ENCODE data around the gene CTNND2. TPM values are rescaled to one million over a fixed set of nuclear protein-coding genes. Genes with fewer than 3 reads are reported as not detected.

CTNND2 gene
- polyA plus RNA-seq, 1 donor = 2.8 TPM

GRCh38 chr5:11182441-11183080 is 721.7 kb downstream of the CTNND2 start:
- Histone ChIP-seq H3K27ac (ENCODE audit: low read length) (no peak overlapping the region), H3K9me3 (ENCODE audit: control insufficient read depth, low read depth, low read length) (no peaks in the 10 kb centered on the region), H3K4me1 (ENCODE audit: control insufficient read depth, insufficient read depth, low read length) (no peaks in the 10 kb centered on the region), H3K4me3 (ENCODE audit: low read length) (no peak overlapping the region), H3K27me3 (ENCODE audit: control insufficient read depth, insufficient read depth, low read length) (no peaks in the 10 kb centered on the region), H3K36me3 (ENCODE audit: control insufficient read depth, insufficient read depth, low read length) (no peaks in the 10 kb centered on the region)
- WGBS (ENCODE audit: insufficient coverage, low lambda C conversion rate) = no CpG with 5 or more reads among the region's 3 CpGs
- peak in 1 of 2 donors; percentile 14 for DNase-seq

- no peak overlapping the region for H3K27ac ChIP-seq (ENCODE audit: low read length)
- H3K27me3 ChIP-seq (ENCODE audit: control insufficient read depth, insufficient read depth, low read length) = no peaks in the 10 kb centered on the region
- H3K4me1 ChIP-seq (ENCODE audit: control insufficient read depth, insufficient read depth, low read length) = no peaks in the 10 kb centered on the region
- no CpG with 5 or more reads among the region's 5 CpGs for WGBS (ENCODE audit: insufficient coverage, low lambda C conversion rate)
- no peaks in the 10 kb centered on the region for H3K36me3 ChIP-seq (ENCODE audit: control insufficient read depth, insufficient read depth, low read length)
- H3K4me3 ChIP-seq (ENCODE audit: low read length) = no peak overlapping the region
- no peaks in the 10 kb centered on the region for H3K9me3 ChIP-seq (ENCODE audit: control insufficient read depth, low read depth, low read length)
- DNase-seq = no peak
These were observed 722.3 kb downstream of the CTNND2 start for GRCh38 chr5:11181940-11182339.

- Histone ChIP-seq H3K4me3 (ENCODE audit: low read length) (no peak overlapping the region), H3K4me1 (ENCODE audit: control insufficient read depth, insufficient read depth, low read length) (no peaks in the 10 kb centered on the region), H3K27me3 (ENCODE audit: control insufficient read depth, insufficient read depth, low read length) (no peaks in the 10 kb centered on the region), H3K9me3 (ENCODE audit: control insufficient read depth, low read depth, low read length) (no peaks in the 10 kb centered on the region), H3K27ac (ENCODE audit: low read length) (no peak overlapping the region), H3K36me3 (ENCODE audit: control insufficient read depth, insufficient read depth, low read length) (no peaks in the 10 kb centered on the region)
- WGBS (ENCODE audit: insufficient coverage, low lambda C conversion rate) = no CpG with 5 or more reads among the region's 6 CpGs
- DNase-seq = no peak
These were observed 723.4 kb downstream of the CTNND2 start for GRCh38 chr5:11180890-11181289.

DNA sequence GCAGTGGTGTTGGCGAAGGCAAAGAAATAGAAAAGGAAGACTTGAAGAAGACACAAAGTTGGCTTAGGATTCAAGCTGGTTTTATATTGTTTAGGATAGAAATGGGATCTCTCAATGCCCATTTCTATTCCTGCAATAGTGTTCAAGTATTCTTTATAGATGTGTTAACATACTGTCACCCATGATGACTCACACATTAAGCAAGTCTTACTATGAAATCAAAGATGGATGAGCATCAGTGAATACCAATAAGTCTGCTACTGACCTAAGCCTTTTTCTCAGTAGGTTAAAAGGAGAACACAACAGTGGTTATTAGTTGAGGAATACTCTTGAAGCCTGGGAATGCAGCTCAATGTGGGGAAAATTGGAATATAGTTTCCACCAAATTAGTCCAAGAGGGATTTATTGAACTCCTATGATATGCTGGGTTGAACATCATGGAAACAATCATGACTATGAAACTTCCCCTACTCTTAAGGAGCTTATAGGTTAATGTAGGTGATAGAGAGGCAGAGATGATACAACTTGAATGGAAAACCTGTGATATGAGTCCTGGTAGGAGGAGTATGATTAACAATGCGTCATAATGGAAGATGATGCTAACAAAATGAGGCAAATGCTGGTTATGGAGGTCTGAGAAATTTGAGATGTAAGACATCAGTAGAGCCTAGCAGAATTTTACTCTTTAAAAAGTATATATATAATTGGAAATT is 726.1 kb downstream of the CTNND2 start:
- no peak for DNase-seq
- 100% methylated on average over 2 of the region's 2 CpGs for WGBS (ENCODE audit: insufficient coverage, low lambda C conversion rate)
- Histone ChIP-seq H3K4me3 (ENCODE audit: low read length) (no peak overlapping the region), H3K4me1 (ENCODE audit: control insufficient read depth, insufficient read depth, low read length) (no peaks in the 10 kb centered on the region), H3K9me3 (ENCODE audit: control insufficient read depth, low read depth, low read length) (no peaks in the 10 kb centered on the region), H3K27ac (ENCODE audit: low read length) (no peak overlapping the region), H3K36me3 (ENCODE audit: control insufficient read depth, insufficient read depth, low read length) (no peaks in the 10 kb centered on the region), H3K27me3 (ENCODE audit: control insufficient read depth, insufficient read depth, low read length) (no peaks in the 10 kb centered on the region)

DNA sequence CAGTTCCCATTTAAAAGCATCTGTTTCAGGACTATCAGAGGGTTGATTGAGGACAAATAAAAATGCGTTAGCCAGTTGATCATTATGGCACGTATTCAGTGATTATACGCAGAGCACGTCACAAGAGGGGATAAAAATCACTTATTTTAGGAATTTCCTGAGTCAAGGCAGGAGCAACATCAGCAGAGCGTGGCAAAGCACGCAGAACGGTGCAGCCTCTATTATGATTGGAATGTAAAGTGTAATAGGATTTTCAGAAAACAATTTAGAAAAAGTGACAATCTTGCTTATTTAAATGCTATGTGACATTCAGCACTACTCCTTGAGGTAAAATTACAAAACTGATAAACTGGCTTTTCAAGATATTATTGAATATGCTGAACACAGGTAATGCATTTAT is 729.7 kb downstream of the CTNND2 start:
- Histone ChIP-seq H3K36me3 (ENCODE audit: control insufficient read depth, insufficient read depth, low read length) (no peaks in the 10 kb centered on the region), H3K4me3 (ENCODE audit: low read length) (no peak overlapping the region), H3K4me1 (ENCODE audit: control insufficient read depth, insufficient read depth, low read length) (no peaks in the 10 kb centered on the region), H3K9me3 (ENCODE audit: control insufficient read depth, low read depth, low read length) (no peaks in the 10 kb centered on the region), H3K27me3 (ENCODE audit: control insufficient read depth, insufficient read depth, low read length) (no peaks in the 10 kb centered on the region), H3K27ac (ENCODE audit: low read length) (no peak overlapping the region)
- 80% methylated on average over 4 of the region's 7 CpGs for WGBS (ENCODE audit: insufficient coverage, low lambda C conversion rate)
- no peak for DNase-seq

DNA sequence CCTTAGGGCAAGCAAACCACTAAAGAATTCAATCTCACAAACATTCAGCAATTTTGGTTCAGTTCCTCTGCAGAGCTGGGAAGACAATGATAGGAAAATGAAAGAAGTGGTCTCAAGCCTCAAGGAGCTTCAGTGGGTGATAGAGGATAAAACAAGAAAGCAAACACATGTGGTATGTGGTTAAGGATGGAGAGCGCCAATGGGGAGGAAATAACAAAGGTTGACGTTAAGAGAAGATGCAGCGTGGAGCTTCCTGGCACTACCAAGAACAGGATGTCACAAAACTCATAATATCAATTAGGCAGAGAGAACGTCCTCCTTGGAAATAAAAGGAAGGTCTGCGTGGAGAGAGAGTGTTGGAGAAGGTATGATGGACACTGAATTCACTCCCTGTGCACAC is 731.8 kb downstream of the CTNND2 start:
- no peak overlapping the region for H3K27ac ChIP-seq (ENCODE audit: low read length)
- WGBS (ENCODE audit: insufficient coverage, low lambda C conversion rate) = 81% methylated on average over 3 of the region's 5 CpGs
- H3K36me3 ChIP-seq (ENCODE audit: control insufficient read depth, insufficient read depth, low read length) = no peaks in the 10 kb centered on the region
- H3K4me1 ChIP-seq (ENCODE audit: control insufficient read depth, insufficient read depth, low read length) = no peaks in the 10 kb centered on the region
- H3K9me3 ChIP-seq (ENCODE audit: control insufficient read depth, low read depth, low read length) = no peaks in the 10 kb centered on the region
- H3K4me3 ChIP-seq (ENCODE audit: low read length) = no peak overlapping the region
- DNase-seq = no peak
- no peaks in the 10 kb centered on the region for H3K27me3 ChIP-seq (ENCODE audit: control insufficient read depth, insufficient read depth, low read length)

DNA sequence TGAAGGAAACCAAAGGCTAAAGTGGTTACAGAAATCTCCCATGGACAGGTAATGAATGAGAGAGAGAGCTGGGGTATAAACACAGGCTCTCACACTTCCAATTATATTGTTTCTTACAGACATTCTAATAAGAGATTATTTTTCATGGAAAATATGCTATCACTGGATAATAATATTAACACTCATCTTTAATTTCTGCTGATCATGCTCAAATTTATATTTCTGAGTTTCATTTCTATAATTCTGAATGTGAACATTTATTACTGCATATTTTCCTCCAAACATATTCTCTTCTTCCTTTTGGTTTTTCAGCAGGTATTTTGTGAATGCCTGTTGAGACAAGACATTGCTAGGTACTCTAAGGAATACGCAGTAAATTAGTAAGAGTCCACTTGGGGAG is 733.0 kb downstream of the CTNND2 start:
- H3K4me3 ChIP-seq (ENCODE audit: low read length) = no peak overlapping the region
- H3K27ac ChIP-seq (ENCODE audit: low read length) = no peak overlapping the region
- H3K9me3 ChIP-seq (ENCODE audit: control insufficient read depth, low read depth, low read length) = no peaks in the 10 kb centered on the region
- H3K4me1 ChIP-seq (ENCODE audit: control insufficient read depth, insufficient read depth, low read length) = no peaks in the 10 kb centered on the region
- no peak for DNase-seq
- H3K36me3 ChIP-seq (ENCODE audit: control insufficient read depth, insufficient read depth, low read length) = no peaks in the 10 kb centered on the region
- no peaks in the 10 kb centered on the region for H3K27me3 ChIP-seq (ENCODE audit: control insufficient read depth, insufficient read depth, low read length)
- no CpG with 5 or more reads among the region's 1 CpG for WGBS (ENCODE audit: insufficient coverage, low lambda C conversion rate)

DNA sequence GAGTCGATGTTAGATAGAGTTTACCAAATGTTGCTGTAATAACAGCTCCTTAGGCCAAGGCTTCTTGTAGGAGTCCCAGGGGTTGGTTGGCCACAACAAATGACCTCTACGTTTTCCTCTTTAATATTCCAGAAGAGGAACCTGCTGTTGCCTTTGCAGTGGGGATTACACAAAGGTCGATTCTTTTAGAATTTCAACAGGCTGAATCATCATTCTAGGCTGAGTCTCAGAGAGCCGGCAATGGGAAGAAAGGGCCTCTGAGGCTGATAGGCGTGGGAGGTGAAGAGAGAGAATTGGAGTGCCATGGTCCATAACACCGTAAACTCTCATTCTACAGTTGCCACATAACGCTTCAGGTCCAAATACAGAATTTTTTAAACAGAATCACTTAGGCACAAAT is 737.3 kb downstream of the CTNND2 start:
- no CpG with 5 or more reads among the region's 7 CpGs for WGBS (ENCODE audit: insufficient coverage, low lambda C conversion rate)
- H3K9me3 ChIP-seq (ENCODE audit: control insufficient read depth, low read depth, low read length) = no peaks in the 10 kb centered on the region
- H3K27ac ChIP-seq (ENCODE audit: low read length) = no peak overlapping the region
- H3K4me1 ChIP-seq (ENCODE audit: control insufficient read depth, insufficient read depth, low read length) = no peaks in the 10 kb centered on the region
- H3K27me3 ChIP-seq (ENCODE audit: control insufficient read depth, insufficient read depth, low read length) = no peaks in the 10 kb centered on the region
- no peaks in the 10 kb centered on the region for H3K36me3 ChIP-seq (ENCODE audit: control insufficient read depth, insufficient read depth, low read length)
- H3K4me3 ChIP-seq (ENCODE audit: low read length) = no peak overlapping the region
- DNase-seq = no peak

DNA sequence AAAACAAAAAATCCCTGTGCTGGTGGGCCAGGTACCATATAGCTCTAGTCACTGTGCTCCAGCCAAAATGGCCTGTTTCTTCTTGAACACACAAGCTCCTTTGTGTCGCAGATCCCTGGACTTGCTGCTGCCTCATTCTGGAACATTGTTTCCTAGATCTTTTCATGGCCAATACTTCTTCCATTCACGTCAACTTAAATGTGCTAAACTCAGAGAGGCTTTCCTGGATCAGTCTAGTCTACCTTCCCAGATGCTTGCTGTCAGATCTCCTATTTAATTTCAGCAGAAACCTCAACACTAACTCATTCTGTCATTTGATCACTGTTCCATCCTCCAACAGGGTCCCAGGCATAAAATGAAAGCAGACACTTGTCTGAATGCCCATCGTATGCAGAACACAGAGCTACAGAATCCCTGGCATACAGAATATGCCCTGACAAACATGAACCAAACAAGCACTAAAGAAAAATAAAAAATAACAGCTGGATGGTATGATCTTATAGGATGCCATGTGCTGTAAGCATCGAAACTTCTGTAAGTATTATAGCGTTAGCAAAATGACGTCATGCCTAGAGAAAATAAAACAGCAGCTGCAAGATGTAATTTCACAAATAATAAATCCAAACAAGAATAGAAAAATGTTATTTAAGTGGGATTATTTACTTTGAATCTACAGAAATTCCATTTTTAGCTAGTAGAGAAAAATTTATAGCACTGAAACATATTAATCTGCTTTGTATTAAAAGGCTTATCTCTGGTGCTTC is 739.5 kb downstream of the CTNND2 start:
- 89% methylated on average over 4 of the region's 6 CpGs for WGBS (ENCODE audit: insufficient coverage, low lambda C conversion rate)

DNA sequence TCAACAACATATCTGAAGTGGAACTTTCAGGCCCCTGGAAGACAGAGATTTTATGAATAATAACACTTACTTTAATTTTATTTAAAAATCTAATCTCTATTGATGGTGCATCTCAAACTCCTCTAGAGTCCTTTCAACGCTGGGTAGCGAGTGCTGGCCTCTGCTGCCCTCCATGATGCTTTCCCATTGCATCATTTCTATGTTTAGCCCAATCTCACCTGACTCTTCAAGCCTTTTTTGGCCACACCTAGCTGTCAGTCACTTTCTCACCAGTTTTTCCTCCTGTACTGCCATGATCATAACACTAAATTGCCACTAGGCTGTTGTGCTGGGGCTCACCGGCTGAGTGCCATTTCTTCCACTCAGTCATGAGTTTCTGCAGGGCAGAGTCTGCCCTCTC is 747.1 kb downstream of the CTNND2 start:
- Histone ChIP-seq H3K36me3 (ENCODE audit: control insufficient read depth, insufficient read depth, low read length) (no peaks in the 10 kb centered on the region), H3K27me3 (ENCODE audit: control insufficient read depth, insufficient read depth, low read length) (no peaks in the 10 kb centered on the region), H3K4me1 (ENCODE audit: control insufficient read depth, insufficient read depth, low read length) (no peaks in the 10 kb centered on the region), H3K4me3 (ENCODE audit: low read length) (no peak overlapping the region), H3K9me3 (ENCODE audit: control insufficient read depth, low read depth, low read length) (no peaks in the 10 kb centered on the region), H3K27ac (ENCODE audit: low read length) (no peak overlapping the region)
- 100% methylated on average over 2 of the region's 3 CpGs for WGBS (ENCODE audit: insufficient coverage, low lambda C conversion rate)
- DNase-seq = no peak

More for the DNA sequence above, 739.5 kb downstream of the CTNND2 start:
- H3K4me3 ChIP-seq (ENCODE audit: low read length) = no peak overlapping the region
- no peaks in the 10 kb centered on the region for H3K27me3 ChIP-seq (ENCODE audit: control insufficient read depth, insufficient read depth, low read length)
- DNase-seq = no peak
- no peak overlapping the region for H3K27ac ChIP-seq (ENCODE audit: low read length)
- H3K36me3 ChIP-seq (ENCODE audit: control insufficient read depth, insufficient read depth, low read length) = no peaks in the 10 kb centered on the region
- no peaks in the 10 kb centered on the region for H3K4me1 ChIP-seq (ENCODE audit: control insufficient read depth, insufficient read depth, low read length)
- no peaks in the 10 kb centered on the region for H3K9me3 ChIP-seq (ENCODE audit: control insufficient read depth, low read depth, low read length)

All from large intestine (tissue), 3 donors.